HG02970 (cell line): ENCODE measurements around the gene FAM156A.
"Not testable (repeated sequence)": the region's sequence is repeated elsewhere in the genome, so short reads cannot be mapped to it uniquely, and the experiment has no call there.

ENCODE experiments used
- ATAC-seq: cut with Tn5 transposase; IDR thresholded peaks from one replicate; pipeline ENCODE4 v1.9.1; 2021; ENCODE audit warnings: mild to moderate bottlenecking, moderate library complexity, moderate number of reproducible peaks; ENCODE audit not compliant: unreplicated experiment, low FRiP score

Gene FAM156A

GRCh38 chrX:52967922-52968321, 9.6 kb upstream of the FAM156A start:
- ATAC-seq: not testable (repeated sequence)

- not testable (repeated sequence) for ATAC-seq
These were observed 8.8 kb upstream of the FAM156A start for GRCh38 chrX:52966993-52967738.

GRCh38 chrX:52958961-52959360, 643 bp upstream of the FAM156A start:
- peak; percentile 19 for ATAC-seq

- not testable (repeated sequence) for ATAC-seq
These were observed 8.4 kb downstream of the FAM156A start for GRCh38 chrX:52949884-52950283.

- not testable (repeated sequence) for ATAC-seq
These were observed 9.0 kb downstream of the FAM156A start for GRCh38 chrX:52949325-52949724.

GRCh38 chrX:52948265-52948664, 10.1 kb downstream of the FAM156A start:
- ATAC-seq: not testable (repeated sequence)

GRCh38 chrX:52947501-52947900, 10.8 kb downstream of the FAM156A start:
- ATAC-seq: not testable (repeated sequence)

- ATAC-seq: not testable (repeated sequence)
These were observed 12.4 kb downstream of the FAM156A start for GRCh38 chrX:52945838-52946494.

GRCh38 chrX:52941728-52942127, 16.6 kb downstream of the FAM156A start:
- not testable (repeated sequence) for ATAC-seq

- not testable (repeated sequence) for ATAC-seq
These were observed 17.6 kb downstream of the FAM156A start for GRCh38 chrX:52940704-52941103.

- not testable (repeated sequence) for ATAC-seq
These were observed 22.9 kb downstream of the FAM156A start for GRCh38 chrX:52935470-52935784.

- peak; percentile 91 for ATAC-seq
These were observed 23.4 kb downstream of the FAM156A start for GRCh38 chrX:52934704-52935469.

GRCh38 chrX:52933976-52934703, 24.2 kb downstream of the FAM156A start:
- ATAC-seq: no peak

GRCh38 chrX:52933213-52933612, 25.1 kb downstream of the FAM156A start:
- ATAC-seq: no peak

- ATAC-seq: not testable (repeated sequence)
These were observed 28.1 kb downstream of the FAM156A start for GRCh38 chrX:52930214-52930613.

- no peak for ATAC-seq
These were observed 34.5 kb downstream of the FAM156A start for GRCh38 chrX:52923781-52924241.

GRCh38 chrX:52914704-52915103, 43.6 kb downstream of the FAM156A start:
- ATAC-seq: not testable (repeated sequence)

- not testable (repeated sequence) for ATAC-seq
These were observed 44.6 kb downstream of the FAM156A start for GRCh38 chrX:52913681-52914080.

GRCh38 chrX:52909313-52909969, 48.9 kb downstream of the FAM156A start:
- not testable (repeated sequence) for ATAC-seq

- ATAC-seq: not testable (repeated sequence)
These were observed 50.4 kb downstream of the FAM156A start for GRCh38 chrX:52907900-52908299.
